ENCODE measurements around the gene GRXCR1. TPM values are rescaled to one million over a fixed set of nuclear protein-coding genes. Genes with fewer than 3 reads are reported as not detected.

GRXCR1 gene
- polyA plus RNA-seq, 4 donors = not detected

Other genes starting within 250 kb of the GRXCR1 start
- gene ATP8A1, start 235.6 kb upstream of the GRXCR1 start, polyA plus RNA-seq (ENCODE audit: insufficient read length in 4 of 4) = 10 to 100 TPM; 26.7 to 32.1 (median 30.7) TPM